MM.1S (cell line): Measurements from ENCODE around the gene DUOX1.

Source experiments
- DNase-seq: peaks from one replicate; pipeline ENCODE4 v3.0.0-alpha.2; 2015
- H2AFZ ChIP-seq: fragments of 300-600 bp; sonication (generic); 2 replicates; pipeline ENCODE4 v1.6.0; 2016; ENCODE audit warnings: antibody characterized with exemption, low read length
- H3F3A ChIP-seq: fragments of 300-600 bp; sonication (generic); 2 replicates; pipeline ENCODE4 v1.6.1; 2016; ENCODE audit warnings: mild to moderate bottlenecking, antibody characterized with exemption, low read length, moderate library complexity, mixed read lengths; ENCODE audit not compliant: insufficient read depth
- H3K27ac ChIP-seq: fragments of 300-600 bp; sonication (generic); 2 replicates; pipeline ENCODE4 v1.5.1; 2016; ENCODE audit warnings: mild to moderate bottlenecking, low read length
- H3K27me3 ChIP-seq: fragments of 300-600 bp; sonication (generic); replicated peaks from 2 replicates; pipeline ENCODE4 v1.6.0; 2016; ENCODE audit warnings: low read length; ENCODE audit not compliant: insufficient read depth
- H3K36me3 ChIP-seq: fragments of 300-600 bp; sonication (generic); replicated peaks from 2 replicates; pipeline ENCODE4 v1.6.1; 2016; ENCODE audit warnings: mild to moderate bottlenecking, low read length, mixed read lengths; ENCODE audit not compliant: insufficient read depth
- H3K4me1 ChIP-seq: fragments of 300-600 bp; sonication (generic); 2 replicates; pipeline ENCODE4 v1.6.1; 2016; ENCODE audit warnings: low read length, mixed read lengths
- H3K4me2 ChIP-seq: fragments of 300-600 bp; sonication (generic); 2 replicates; pipeline ENCODE4 v1.6.0; 2016; ENCODE audit warnings: low read depth, low read length
- H3K4me3 ChIP-seq: fragments of 300-600 bp; sonication (generic); 2 replicates; pipeline ENCODE4 v1.5.1; 2016; ENCODE audit warnings: low read length, mixed read lengths
- H3K79me2 ChIP-seq: fragments of 300-600 bp; sonication (generic); 2 replicates; pipeline ENCODE4 v1.6.1; 2016; ENCODE audit warnings: mixed run types, low read length, mixed read lengths
- H3K9ac ChIP-seq: fragments of 300-600 bp; sonication (generic); 2 replicates; pipeline ENCODE4 v1.6.1; 2016; ENCODE audit warnings: low read length, mixed read lengths
- H3K9me2 ChIP-seq: fragments of 300-600 bp; sonication (generic); replicated peaks from 2 replicates; pipeline ENCODE4 v1.6.1; 2016; ENCODE audit warnings: mild to moderate bottlenecking, low read length, mixed read lengths; ENCODE audit not compliant: insufficient read depth
- H3K9me3 ChIP-seq: fragments of 300-600 bp; sonication (generic); replicated peaks from 2 replicates; pipeline ENCODE4 v1.6.1; 2016; ENCODE audit warnings: mild to moderate bottlenecking, low read length, mixed read lengths; ENCODE audit not compliant: insufficient read depth
- H4K20me1 ChIP-seq: fragments of 300-600 bp; sonication (generic); 2 replicates; pipeline ENCODE4 v1.6.1; 2016; ENCODE audit warnings: mild to moderate bottlenecking, low read length, moderate library complexity, mixed read lengths; ENCODE audit not compliant: insufficient read depth
- EZH2 ChIP-seq: fragments of 300-600 bp; sonication (generic); optimal IDR thresholded peaks from 2 replicates; pipeline ENCODE3; 2017; ENCODE audit warnings: low read depth, mild to moderate bottlenecking, antibody characterized with exemption, low read length, mixed read lengths
- EZH2phosphoT487 ChIP-seq: fragments of 300-600 bp; sonication (generic); IDR thresholded peaks from 2 replicates; pipeline ENCODE4 v1.6.1; 2018; ENCODE audit warnings: antibody characterized with exemption, low read length
- TF ChIP-seq, protein P1 (sequence below): fragments of 300-600 bp; sonication (generic); IDR thresholded peaks from 2 replicates; pipeline ENCODE4 v1.5.1; 2016; ENCODE audit warnings: antibody characterized with exemption, low read length, mixed read lengths

Gene DUOX1

DNA sequence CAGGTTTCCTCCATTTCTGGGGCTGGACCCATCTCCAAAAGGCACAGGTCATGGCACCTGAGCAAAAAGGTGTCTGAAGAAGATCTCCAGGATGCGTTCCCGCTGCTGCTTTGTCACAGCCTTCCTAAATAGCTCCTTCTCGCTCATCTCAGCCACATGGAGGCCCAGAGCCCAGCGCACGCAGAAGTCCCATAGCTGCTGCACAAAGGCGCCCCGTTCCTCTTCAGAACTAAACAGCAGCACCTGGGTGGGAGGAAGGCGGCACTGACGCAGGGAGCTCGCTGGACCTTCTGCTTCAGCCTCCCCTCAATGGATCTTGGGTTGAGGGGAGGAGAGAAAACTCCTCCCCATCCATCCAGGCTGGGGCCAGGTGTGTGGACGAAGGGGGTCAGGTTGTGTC lies 24.2 kb upstream of the DUOX1 start:
- Histone ChIP-seq H3K9ac (no peak overlapping the region), H3K27ac (no peak overlapping the region), H3K27me3 (no peaks in the 10 kb centered on the region), H4K20me1 (no peaks in the 10 kb centered on the region), H3K4me1 (no peaks in the 10 kb centered on the region), H3F3A (no peaks in the 10 kb centered on the region), H3K9me3 (no peaks in the 10 kb centered on the region), H3K9me2 (no peaks in the 10 kb centered on the region), H3K4me2 (no peak overlapping the region), H3K79me2 (no peaks in the 10 kb centered on the region), H3K36me3 (no peaks in the 10 kb centered on the region), H3K4me3 (no peak overlapping the region), H2AFZ (no peak overlapping the region)
- DNase-seq: no peak
- TF ChIP-seq EZH2 (no peak), EZH2phosphoT487 (no peak)
- TF ChIP-seq, protein P1, sequence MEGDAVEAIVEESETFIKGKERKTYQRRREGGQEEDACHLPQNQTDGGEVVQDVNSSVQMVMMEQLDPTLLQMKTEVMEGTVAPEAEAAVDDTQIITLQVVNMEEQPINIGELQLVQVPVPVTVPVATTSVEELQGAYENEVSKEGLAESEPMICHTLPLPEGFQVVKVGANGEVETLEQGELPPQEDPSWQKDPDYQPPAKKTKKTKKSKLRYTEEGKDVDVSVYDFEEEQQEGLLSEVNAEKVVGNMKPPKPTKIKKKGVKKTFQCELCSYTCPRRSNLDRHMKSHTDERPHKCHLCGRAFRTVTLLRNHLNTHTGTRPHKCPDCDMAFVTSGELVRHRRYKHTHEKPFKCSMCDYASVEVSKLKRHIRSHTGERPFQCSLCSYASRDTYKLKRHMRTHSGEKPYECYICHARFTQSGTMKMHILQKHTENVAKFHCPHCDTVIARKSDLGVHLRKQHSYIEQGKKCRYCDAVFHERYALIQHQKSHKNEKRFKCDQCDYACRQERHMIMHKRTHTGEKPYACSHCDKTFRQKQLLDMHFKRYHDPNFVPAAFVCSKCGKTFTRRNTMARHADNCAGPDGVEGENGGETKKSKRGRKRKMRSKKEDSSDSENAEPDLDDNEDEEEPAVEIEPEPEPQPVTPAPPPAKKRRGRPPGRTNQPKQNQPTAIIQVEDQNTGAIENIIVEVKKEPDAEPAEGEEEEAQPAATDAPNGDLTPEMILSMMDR: no peak

DNA sequence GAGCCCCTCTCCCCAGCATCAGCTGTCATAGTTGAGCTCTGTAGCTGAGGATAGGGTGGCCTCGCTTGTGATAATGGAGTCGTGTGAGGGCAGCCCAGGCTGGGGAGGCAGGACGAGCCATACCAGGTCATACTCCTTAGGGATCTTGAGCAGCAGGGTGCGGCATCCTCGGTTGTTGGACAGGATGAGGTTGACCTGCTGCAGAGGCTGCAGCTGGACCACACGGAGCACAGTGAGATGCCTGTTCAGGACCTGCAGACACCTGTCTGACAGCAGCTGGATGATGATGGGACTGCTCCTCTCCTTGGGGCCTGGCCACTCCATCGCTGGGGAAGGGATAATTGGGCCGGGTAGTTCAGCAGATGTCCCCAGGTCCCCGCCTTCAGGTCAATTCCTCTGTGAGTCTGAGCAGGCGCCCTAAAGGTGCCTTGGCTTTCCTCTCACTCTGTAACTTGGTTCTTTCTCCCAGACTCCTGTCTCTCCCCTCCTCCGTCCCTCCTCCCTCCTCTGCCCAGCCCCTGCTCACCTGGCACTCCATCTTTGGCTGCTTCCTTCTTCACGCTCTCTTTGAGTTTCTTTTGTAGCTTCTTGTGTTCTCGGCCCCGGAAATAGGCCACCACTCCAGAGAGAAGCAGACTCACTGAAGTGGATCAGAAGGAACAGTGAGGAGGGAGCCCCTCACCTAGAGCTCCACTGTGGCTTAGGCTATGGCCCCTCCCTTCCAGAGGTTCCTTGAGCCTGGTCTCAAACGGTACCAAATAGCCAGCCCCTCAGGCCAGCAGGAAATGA lies 23.6 kb upstream of the DUOX1 start:
- Histone ChIP-seq H3K4me2 (no peak overlapping the region), H4K20me1 (no peaks in the 10 kb centered on the region), H3K27me3 (no peaks in the 10 kb centered on the region), H3K9me2 (no peaks in the 10 kb centered on the region), H3K9ac (no peak overlapping the region), H3K27ac (no peak overlapping the region), H3K4me3 (no peak overlapping the region), H2AFZ (no peak overlapping the region), H3K36me3 (no peaks in the 10 kb centered on the region), H3K4me1 (no peaks in the 10 kb centered on the region), H3K9me3 (no peaks in the 10 kb centered on the region), H3K79me2 (no peaks in the 10 kb centered on the region), H3F3A (no peaks in the 10 kb centered on the region)
- DNase-seq: no peak
- TF ChIP-seq, protein P1: no peak
- no peak for TF ChIP-seq EZH2
- TF ChIP-seq EZH2phosphoT487: no peak

DNA sequence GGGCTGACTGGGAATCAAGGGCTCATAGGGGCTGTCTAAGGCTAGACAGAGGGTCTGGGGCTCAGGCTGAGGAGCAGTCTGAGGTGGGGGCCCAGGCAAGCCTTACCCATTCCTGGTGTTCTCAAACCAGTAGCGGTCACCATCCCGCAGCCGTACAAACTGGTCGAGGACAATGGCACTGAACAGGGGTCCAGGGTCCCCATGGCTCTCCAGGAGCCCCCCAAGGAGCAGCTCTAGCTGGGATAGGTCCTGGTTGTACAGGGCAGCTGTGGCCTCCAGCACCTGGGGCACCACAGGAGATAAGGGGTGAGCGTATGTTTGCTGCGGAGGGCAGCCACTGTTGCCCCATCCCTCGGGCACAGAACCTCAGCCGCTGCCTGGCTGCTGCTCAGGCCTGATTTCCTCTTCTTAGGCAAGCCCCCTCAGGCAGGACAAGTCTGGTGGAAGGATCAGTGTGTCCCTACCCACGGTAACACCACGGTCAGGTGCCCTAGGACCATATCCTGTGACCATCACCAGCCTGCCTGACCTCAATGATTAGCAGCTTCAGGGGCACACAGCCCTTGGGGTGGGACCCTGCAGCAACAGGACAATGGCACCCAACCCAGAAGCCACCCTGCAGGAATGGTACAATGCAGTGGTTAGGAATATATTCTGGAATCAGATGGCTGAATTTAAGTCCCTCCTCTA lies 21.7 kb upstream of the DUOX1 start:
- Histone ChIP-seq H3K36me3 (no peaks in the 10 kb centered on the region), H2AFZ (no peak overlapping the region), H3K9me3 (no peaks in the 10 kb centered on the region), H3K4me1 (no peaks in the 10 kb centered on the region), H4K20me1 (no peaks in the 10 kb centered on the region), H3K9ac (no peak overlapping the region), H3K79me2 (no peaks in the 10 kb centered on the region), H3K9me2 (no peaks in the 10 kb centered on the region), H3K27me3 (peaks cover 14% of the 10 kb centered on the region), H3K27ac (no peak overlapping the region), H3K4me3 (no peak overlapping the region), H3F3A (no peaks in the 10 kb centered on the region), H3K4me2 (no peak overlapping the region)
- DNase-seq: no peak
- TF ChIP-seq EZH2 (no peak), EZH2phosphoT487 (no peak)
- TF ChIP-seq, protein P1: no peak
